ACC112 (cell line): Measurements from ENCODE around the gene RPL12.
A peak's percentile ranks its signal among the peaks of the same experiment; 100 is the strongest.

Experiments used
- H2AFZ ChIP-seq: fragments of 200-600 bp; sonication (generic); one replicate; pipeline ENCODE4 v1.6.0; 2017; ENCODE audit warnings: antibody characterized with exemption, low read length; ENCODE audit not compliant: unreplicated experiment
- H3K27ac ChIP-seq: fragments of 200-600 bp; sonication (generic); 2 replicates; pipeline ENCODE4 v1.5.1; 2014; ENCODE audit warnings: low read depth, mild to moderate bottlenecking, antibody characterized with exemption, low read length, moderate library complexity
- H3K27me3 ChIP-seq: fragments of 200-600 bp; sonication (generic); 2 replicates; pipeline ENCODE4 v1.6.1; 2014; ENCODE audit warnings: mild to moderate bottlenecking, antibody characterized with exemption, low read length, moderate library complexity, mixed read lengths; ENCODE audit not compliant: insufficient read depth
- H3K36me3 ChIP-seq: fragments of 200-600 bp; sonication (generic); 2 replicates; pipeline ENCODE4 v1.6.1; 2016; ENCODE audit warnings: mild to moderate bottlenecking, antibody characterized with exemption, low read length, moderate library complexity, mixed read lengths; ENCODE audit not compliant: insufficient read depth
- H3K4me1 ChIP-seq: fragments of 200-600 bp; sonication (generic); one replicate; pipeline ENCODE4 v1.6.1; 2016; ENCODE audit warnings: low read length, mixed read lengths; ENCODE audit not compliant: insufficient read depth, unreplicated experiment, control insufficient read depth
- H3K4me3 ChIP-seq: fragments of 200-600 bp; sonication (generic); 2 replicates; pipeline ENCODE4 v1.5.1; 2014; ENCODE audit warnings: mild to moderate bottlenecking, low read depth, low read length
- H3K79me2 ChIP-seq: fragments of 200-600 bp; sonication (generic); one replicate; pipeline ENCODE4 v1.6.0; 2016; ENCODE audit warnings: low read length; ENCODE audit not compliant: control insufficient read depth, unreplicated experiment, insufficient read depth

Gene RPL12

DNA sequence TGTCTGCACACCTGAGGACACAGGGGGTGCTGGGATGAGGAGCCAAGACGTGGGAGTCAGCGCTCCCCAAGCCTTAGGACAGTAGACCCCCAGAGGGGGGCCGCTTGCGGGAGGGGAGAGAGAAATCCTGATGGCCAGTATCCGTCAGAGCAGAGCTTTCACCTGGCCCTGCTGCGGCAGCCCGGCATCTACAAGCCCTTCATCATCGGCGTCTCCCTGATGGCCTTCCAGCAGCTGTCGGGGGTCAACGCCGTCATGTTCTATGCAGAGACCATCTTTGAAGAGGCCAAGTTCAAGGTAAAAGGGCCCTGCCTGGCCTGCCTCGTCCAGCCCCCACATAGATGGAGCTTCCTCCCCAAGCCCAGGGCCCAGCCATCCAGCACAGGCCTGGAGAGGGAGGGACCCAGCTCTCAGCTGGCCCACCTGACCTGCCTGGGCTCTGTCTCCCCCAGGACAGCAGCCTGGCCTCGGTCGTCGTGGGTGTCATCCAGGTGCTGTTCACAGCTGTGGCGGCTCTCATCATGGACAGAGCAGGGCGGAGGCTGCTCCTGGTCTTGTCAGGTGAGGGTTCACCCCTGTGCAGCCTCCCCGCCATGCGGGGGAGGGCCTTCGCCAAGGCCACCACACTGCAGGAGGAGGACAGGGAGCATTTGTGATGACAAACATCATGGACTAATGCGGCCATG, 47.6 kb downstream of the RPL12 start:
- H2AFZ ChIP-seq, result no peak overlapping the region
- no peak overlapping the region for H3K27ac ChIP-seq
- H3K4me1 ChIP-seq, result no peaks in the 10 kb centered on the region
- no peaks in the 10 kb centered on the region for H3K27me3 ChIP-seq
- H3K79me2 ChIP-seq, result no peaks in the 10 kb centered on the region
- no peaks in the 10 kb centered on the region for H3K36me3 ChIP-seq
- no peak overlapping the region for H3K4me3 ChIP-seq

DNA sequence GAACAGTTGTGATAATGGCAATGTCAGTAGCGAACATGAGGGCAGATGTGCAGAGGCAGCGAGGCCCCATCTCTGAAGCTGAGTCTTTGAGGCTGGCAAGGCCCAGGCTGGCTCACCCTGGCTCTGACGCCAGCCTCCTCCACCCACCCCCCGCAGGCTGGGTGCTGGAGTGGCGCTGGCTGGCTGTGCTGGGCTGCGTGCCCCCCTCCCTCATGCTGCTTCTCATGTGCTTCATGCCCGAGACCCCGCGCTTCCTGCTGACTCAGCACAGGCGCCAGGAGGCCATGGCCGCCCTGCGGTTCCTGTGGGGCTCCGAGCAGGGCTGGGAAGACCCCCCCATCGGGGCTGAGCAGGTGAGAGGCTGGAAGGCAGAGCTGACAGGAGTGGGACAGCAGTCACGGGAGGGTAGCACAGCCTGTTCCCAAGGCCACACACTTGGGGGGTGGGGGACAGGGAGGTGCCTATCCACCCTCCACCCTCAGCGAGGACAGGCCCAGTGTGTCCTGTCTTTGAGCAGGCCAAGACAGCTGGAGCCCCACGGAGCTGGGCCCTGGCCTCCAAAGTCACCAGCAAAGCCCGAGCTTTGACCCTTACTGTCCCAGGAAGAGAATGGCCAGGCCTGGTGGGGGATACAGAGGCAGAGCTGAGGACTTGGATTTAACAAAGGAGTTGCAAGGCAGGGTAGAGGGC, 48.7 kb downstream of the RPL12 start:
- Histone ChIP-seq H3K27ac (no peak overlapping the region), H3K4me3 (no peak overlapping the region), H3K4me1 (no peaks in the 10 kb centered on the region), H3K79me2 (no peaks in the 10 kb centered on the region), H3K36me3 (no peaks in the 10 kb centered on the region), H3K27me3 (no peaks in the 10 kb centered on the region), H2AFZ (no peak overlapping the region)

DNA sequence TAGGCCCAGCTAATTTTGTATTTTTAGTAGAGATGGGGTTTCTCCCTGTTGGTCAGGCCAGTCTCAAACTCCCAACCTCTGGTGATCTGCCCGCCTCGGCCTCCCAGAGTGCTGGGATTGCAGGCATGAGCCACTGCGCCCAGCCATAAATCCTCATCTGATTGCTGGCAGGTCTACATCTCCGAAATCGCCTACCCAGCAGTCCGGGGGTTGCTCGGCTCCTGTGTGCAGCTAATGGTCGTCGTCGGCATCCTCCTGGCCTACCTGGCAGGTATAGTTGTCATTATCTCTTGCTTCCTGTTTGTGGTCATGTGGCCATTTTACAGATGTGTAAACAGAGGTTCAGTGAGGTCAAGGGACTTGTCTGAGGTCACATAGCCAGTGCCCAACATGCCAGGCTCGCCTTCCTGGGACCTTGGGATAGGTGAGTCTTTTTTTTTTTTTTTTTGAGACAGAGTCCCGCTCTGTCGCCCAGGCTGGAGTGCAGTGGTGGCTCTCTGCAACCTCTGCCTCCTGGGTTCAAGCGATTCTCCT, 51.4 kb downstream of the RPL12 start:
- H3K27ac ChIP-seq, result no peak overlapping the region

DNA sequence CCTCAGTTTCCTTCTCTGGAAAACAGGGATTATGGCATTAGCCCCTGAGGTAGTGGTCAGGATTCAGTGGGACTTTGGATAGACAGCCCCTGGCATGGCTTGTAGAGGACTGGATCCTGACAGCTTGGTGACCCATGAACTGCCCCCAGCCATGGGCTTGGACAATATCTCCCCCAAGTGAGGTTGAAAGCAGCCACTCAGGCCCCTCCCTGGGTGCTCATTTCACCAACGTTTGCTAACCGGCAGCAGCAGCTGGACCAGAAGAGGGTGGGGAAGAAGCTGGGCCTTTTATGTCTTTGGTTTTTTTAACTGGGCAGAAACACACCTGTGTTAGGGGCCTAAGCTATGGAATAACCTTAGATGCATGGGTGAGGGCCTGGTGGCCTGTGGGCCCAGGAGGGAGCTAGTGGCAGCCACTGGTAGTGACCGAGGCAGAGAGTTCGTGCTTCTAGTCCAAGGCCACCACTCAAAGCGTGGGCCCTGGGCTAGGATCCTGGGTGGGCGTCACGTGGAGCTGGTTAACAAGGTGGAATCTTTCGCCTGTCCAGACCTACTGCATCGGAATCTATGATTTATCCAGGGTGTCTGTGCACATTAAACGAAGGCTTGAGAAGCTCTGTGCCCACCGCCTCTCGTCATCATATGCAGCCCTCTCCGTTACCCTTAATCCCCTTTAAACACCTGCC, 52.3 kb downstream of the RPL12 start:
- H3K27ac ChIP-seq, result no peak overlapping the region
- H3K27me3 ChIP-seq, result no peaks in the 10 kb centered on the region; the same call in 1 of the 2 replicates
- H3K36me3 ChIP-seq, result no peaks in the 10 kb centered on the region
- H3K4me3 ChIP-seq, result no peak overlapping the region
- no peaks in the 10 kb centered on the region for H3K79me2 ChIP-seq
- no peaks in the 10 kb centered on the region for H3K4me1 ChIP-seq
- no peak overlapping the region for H2AFZ ChIP-seq

More for the DNA sequence above, 51.4 kb downstream of the RPL12 start:
- no peaks in the 10 kb centered on the region for H3K36me3 ChIP-seq
- H3K27me3 ChIP-seq, result no peaks in the 10 kb centered on the region; the same call in 1 of the 2 replicates
- H3K4me3 ChIP-seq, result no peak overlapping the region
- H3K4me1 ChIP-seq, result no peaks in the 10 kb centered on the region
- no peak overlapping the region for H2AFZ ChIP-seq
- no peaks in the 10 kb centered on the region for H3K79me2 ChIP-seq

DNA sequence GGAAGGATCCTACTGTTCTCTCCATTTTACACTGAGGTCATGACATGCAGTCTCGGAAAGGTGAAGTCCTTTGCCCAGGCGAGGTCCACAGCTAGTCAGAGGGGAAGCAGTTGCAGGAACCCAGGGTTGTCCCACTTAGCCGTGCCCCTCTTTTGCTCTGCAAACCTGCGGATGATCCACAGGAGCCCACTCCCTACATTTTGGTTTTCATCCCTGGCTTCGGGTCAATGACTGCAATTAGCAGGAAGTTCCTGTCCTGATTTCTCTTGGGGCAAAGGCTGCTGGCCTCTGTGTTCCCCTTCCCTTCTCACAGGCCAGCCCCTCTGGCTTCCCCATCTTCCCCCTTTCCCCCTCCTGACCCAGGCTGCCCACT, 52.9 kb downstream of the RPL12 start:
- Histone ChIP-seq H3K27ac (no peak overlapping the region), H3K79me2 (no peaks in the 10 kb centered on the region), H3K4me1 (no peaks in the 10 kb centered on the region), H3K4me3 (peak overlapping the region; percentile 94), H3K36me3 (no peaks in the 10 kb centered on the region), H2AFZ (no peak overlapping the region), H3K27me3 (no peaks in the 10 kb centered on the region; the same call in 1 of the 2 replicates)
